HepG2 (cell line): ENCODE results near the gene CRAT. TPM values are rescaled to one million over a fixed set of nuclear protein-coding genes. Genes with fewer than 3 reads are reported as not detected.
A peak's percentile ranks its signal among the peaks of the same experiment; 100 is the strongest.

Source experiments
- ATAC-seq: fragments of 200-7000 bp; cut with Tn5 transposase; 3 replicates; pipeline ENCODE4 v1.9.1; 2020; ENCODE audit warnings: mild to moderate bottlenecking, moderate library complexity
- BruUV-seq: library from RNA; stranded (reverse); fragments of 400-500 nt; replicated peaks from 2 replicates; lab custom pipeline; 2021; lab: Mats Ljungman, UMichigan
- CTCF ChIA-PET: fragments of 300-600 bp; formaldehyde crosslinking; extraction: SDS; loops from one replicate; lab custom pipeline; 2021; ENCODE audit warnings: low total read pairs, inconsistent platforms, low intra/inter-chr PET ratio; lab: Yijun Ruan, JAX
- POLR2A ChIA-PET: fragments of 350-600 bp; sonication (Branson Sonifier 250); formaldehyde crosslinking; loops from one replicate; lab custom pipeline; 2020; ENCODE audit warnings: antibody characterized with exemption, inconsistent platforms; lab: Yijun Ruan, JAX
- DNase-seq: peaks from one replicate; pipeline ENCODE4 v3.0.0-alpha.2; 2015; ENCODE audit warnings: low spot score
- FAIRE-seq: peaks from 3 replicates; lab custom pipeline; 2011; peaks lifted over from hg19 to GRCh38; lab: Jason Lieb, UNC
- H2AFZ ChIP-seq: one replicate; pipeline ENCODE4 v1.6.1; 2011; ENCODE audit warnings: low read length, inconsistent platforms
- H3K27ac ChIP-seq: fragments of 300-600 bp; 3 replicates; pipeline ENCODE4 v1.8.0; 2011; ENCODE audit warnings: mixed run types, mild to moderate bottlenecking, mixed read lengths, low read length, inconsistent platforms; ENCODE audit not compliant: insufficient read depth; ENCODE audit errors: extremely low read length
- H3K27me3 ChIP-seq, 2 experiments: fragments of 200-600 bp in 1 of 2; 2 replicates in 1 of 2; 3 replicates in 1 of 2; pipeline versions ENCODE4 v1.6.0 to v1.8.0; 2011; ENCODE audit warnings: low read length in 2 of 2, mild to moderate bottlenecking in 2 of 2, moderate library complexity in 2 of 2, inconsistent platforms in 1 of 2; ENCODE audit not compliant: insufficient read depth in 2 of 2, control insufficient read depth in 1 of 2
- H3K36me3 ChIP-seq, 2 experiments: fragments of 200-600 bp in 1 of 2; replicated peaks in 1 of 2; 2 replicates in 1 of 2; 3 replicates in 1 of 2; pipeline versions ENCODE4 v1.5.1 to v1.8.0; 2011; ENCODE audit warnings: low read length in 2 of 2, inconsistent platforms in 1 of 2; ENCODE audit not compliant: insufficient read depth in 2 of 2, control insufficient read depth in 1 of 2
- H3K4me1 ChIP-seq: 2 replicates; pipeline ENCODE4 v1.5.1; 2012; ENCODE audit warnings: low read length, inconsistent platforms; ENCODE audit not compliant: insufficient read depth
- H3K4me2 ChIP-seq: 2 replicates; pipeline ENCODE4 v1.6.0; 2011; ENCODE audit warnings: low read depth, low read length, inconsistent platforms
- H3K4me3 ChIP-seq, 3 experiments: fragments of 200-600 bp in 1 of 3; sonication (generic), shearing (Covaris generic) in 1 of 3; replicated peaks in 1 of 3; 2 replicates each; pipeline ENCODE4 v1.5.1; 2011 to 2016; ENCODE audit warnings: low read length in 3 of 3, inconsistent platforms in 2 of 3, low read depth in 2 of 3, mild to moderate bottlenecking in 2 of 3, control low read depth in 1 of 3, mixed read lengths in 1 of 3; ENCODE audit not compliant: insufficient read depth in 1 of 3
- H3K79me2 ChIP-seq: one replicate; pipeline ENCODE4 v1.6.1; 2011; ENCODE audit warnings: low read length, inconsistent platforms; ENCODE audit not compliant: insufficient read depth
- H3K9ac ChIP-seq: 2 replicates; pipeline ENCODE4 v1.6.0; 2011; ENCODE audit warnings: mild to moderate bottlenecking, low read depth, low read length, inconsistent platforms; ENCODE audit not compliant: insufficient read depth
- H3K9me3 ChIP-seq: 2 replicates; pipeline ENCODE4 v1.5.1; 2012; ENCODE audit warnings: mild to moderate bottlenecking, low read length
- H4K20me1 ChIP-seq: 2 replicates; pipeline ENCODE4 v1.6.0; 2011; ENCODE audit warnings: inconsistent platforms, mild to moderate bottlenecking, low read length, moderate library complexity; ENCODE audit not compliant: insufficient read depth
- GATA4 ChIP-seq: sonication (generic); IDR thresholded peaks from 2 replicates; pipeline ENCODE4 v1.6.1; 2016; ENCODE audit warnings: antibody characterized with exemption, low read depth, borderline replicate concordance
- HNRNPLL ChIP-seq: fragments of 200-400 bp; formaldehyde crosslinking; IDR thresholded peaks from 2 replicates; pipeline ENCODE4 v1.6.1; 2017; ENCODE audit warnings: mild to moderate bottlenecking, low read depth, low read length; ENCODE audit not compliant: poor library complexity, severe bottlenecking
- KLF6 ChIP-seq: IDR thresholded peaks from 2 replicates; pipeline ENCODE4 v1.8.0; 2016; ENCODE audit warnings: missing biosample characterization, missing genetic modification reagents
- NPAS2 ChIP-seq: sonication (generic); formaldehyde crosslinking; IDR thresholded peaks from 2 replicates; pipeline ENCODE4 v1.8.0; 2022; ENCODE audit warnings: mild to moderate bottlenecking, missing genetic modification reagents, borderline replicate concordance
- PCBP1 ChIP-seq: fragments of 200-400 bp; formaldehyde crosslinking; IDR thresholded peaks from 2 replicates; pipeline ENCODE4 v1.6.1; 2017; ENCODE audit warnings: mild to moderate bottlenecking, low read depth, low read length, borderline replicate concordance
- POLR2AphosphoS5 ChIP-seq: IDR thresholded peaks from 2 replicates; pipeline ENCODE4 v1.6.1; 2012; ENCODE audit warnings: low read depth, low read length
- POLR2G ChIP-seq: fragments of 200-400 bp; formaldehyde crosslinking; IDR thresholded peaks from 2 replicates; pipeline ENCODE4 v1.6.1; 2018; ENCODE audit warnings: mild to moderate bottlenecking, low read depth, low read length, moderate library complexity
- RBFOX2 ChIP-seq: fragments of 200-400 bp; formaldehyde crosslinking; IDR thresholded peaks from 2 replicates; pipeline ENCODE4 v1.6.1; 2017; ENCODE audit warnings: low read depth, mild to moderate bottlenecking, low read length
- ZNF263 ChIP-seq: sonication (generic); formaldehyde crosslinking; IDR thresholded peaks from 2 replicates; pipeline ENCODE4 v1.4.0; 2020; ENCODE audit warnings: missing genetic modification reagents
- ZNF274 ChIP-seq: sonication (generic); formaldehyde crosslinking; IDR thresholded peaks from 2 replicates; pipeline ENCODE4 v1.5.1; 2020; ENCODE audit warnings: mild to moderate bottlenecking, missing genetic modification reagents
- ZNF572 ChIP-seq: sonication (generic); formaldehyde crosslinking; IDR thresholded peaks from 2 replicates; pipeline ENCODE4 v1.5.1; 2020; ENCODE audit warnings: mild to moderate bottlenecking, missing genetic modification reagents
- ZNF687 ChIP-seq: sonication (generic); formaldehyde crosslinking; IDR thresholded peaks from 2 replicates; pipeline ENCODE4 v1.5.1; 2020; ENCODE audit warnings: mild to moderate bottlenecking, missing genetic modification reagents, moderate library complexity
- ZNF768 ChIP-seq: sonication (generic); formaldehyde crosslinking; IDR thresholded peaks from 2 replicates; pipeline ENCODE4 v1.4.0; 2020; ENCODE audit warnings: missing genetic modification reagents
- ZNF772 ChIP-seq: sonication (generic); formaldehyde crosslinking; IDR thresholded peaks from 2 replicates; pipeline ENCODE4 v1.5.0; 2020; ENCODE audit warnings: mild to moderate bottlenecking, missing genetic modification reagents
- ZSCAN25 ChIP-seq: sonication (generic); formaldehyde crosslinking; IDR thresholded peaks from 2 replicates; pipeline ENCODE4 v1.8.0; 2022; ENCODE audit warnings: mild to moderate bottlenecking, missing genetic modification reagents
- WGBS: methylation state at CpG from one replicate; pipeline ENCODE4 v1.1.6; 2017; ENCODE audit warnings: low lambda C conversion rate; 5-methylcytosine and 5-hydroxymethylcytosine counted together
- in situ Hi-C: cut with HindIII; loops from 2 replicates; pipeline ENCODE4 v1.10.0; 2017; ENCODE audit warnings: low pct_unique_long_range_greater_than_20kb; ENCODE audit not compliant: extremely low pct_ligation_motif_present
- intact Hi-C: fragments of 100-400 bp; cut with micrococcal nuclease; formaldehyde crosslinking; loops from one replicate; pipeline ENCODE4 v1.10.0; 2022; ENCODE audit not compliant: unreplicated experiment
- polyA plus RNA-seq, 8 experiments: library from polyadenylated mRNA; depleted of rRNA in 3 of 8; stranded (reverse) in 7 of 8; unstranded in 1 of 8; fragments of >200 nt; fragmentation: Illumina TruSeq in 4 of 8; extraction: Trizol in 4 of 8; gene quantifications; 2 replicates each; pipeline versions ENCODE4 v1.2.1 to v1.2.3, GENCODE V29; 2011 to 2016; ENCODE audit warnings: low read depth in 4 of 8, missing spikeins in 1 of 8, mixed read lengths in 1 of 8; ENCODE audit not compliant: insufficient read depth in 1 of 8
- total RNA-seq, 5 experiments: library from RNA; depleted of rRNA; stranded (reverse); fragments of >200 nt; fragmentation: Illumina TruSeq; extraction: Trizol; gene quantifications; 2 replicates each; pipeline ENCODE4 v1.2.3, GENCODE V29; 2016; ENCODE audit warnings: low read depth in 1 of 5
- TF ChIP-seq, protein P1 (sequence below): sonication (generic); formaldehyde crosslinking; IDR thresholded peaks from 2 replicates; pipeline ENCODE4 v1.4.0; 2020; ENCODE audit warnings: mild to moderate bottlenecking, missing genetic modification reagents
- TF ChIP-seq, protein P2 (sequence below): IDR thresholded peaks from 2 replicates; pipeline ENCODE4 v1.6.1; 2016; ENCODE audit warnings: missing compliant biosample characterization, missing genetic modification reagents, borderline replicate concordance

CRAT gene
- total and polyA plus RNA-seq, 2 of the 13 experiments (the other 11 are each of a cell fraction or from before 2014, with no cell fraction given) = 26.1 to 26.6 TPM

- H3K36me3 ChIP-seq = peaks cover 11 to 52% of the 10 kb centered on the region in 2 experiments
- WGBS = 44% methylated on average over 5 of the region's 8 CpGs
- H3K4me2 ChIP-seq = peak overlapping the region; percentile 97
- H3K27me3 ChIP-seq = no peaks in the 10 kb centered on the region
- in situ Hi-C loops (loop anchor here (5.0 kb wide), 2 partner anchors 37 to 482 kb away; partner anchors contain the start of genes C9orf50 and IER5L), intact Hi-C loops (loop anchor here (5.0 kb wide), 1 partner anchor 37 kb away; the partner anchor contains the start of gene IER5L)
- CTCF ChIA-PET = interaction anchor here (1.9 to 2.1 kb wide), 2 partner anchors 471 to 484 kb away, joined by 13 to 17 read pairs; no protein-coding TSS in a partner anchor
- peak overlapping the region; percentile 57 to 75 (median 67) for H3K4me3 ChIP-seq
- peak overlapping the region; percentile 96 for H3K9ac ChIP-seq
- peaks cover 6% of the 10 kb centered on the region for H3K79me2 ChIP-seq
- H3K4me1 ChIP-seq = peaks cover 56% of the 10 kb centered on the region
- H3K9me3 ChIP-seq = no peaks in the 10 kb centered on the region
- H4K20me1 ChIP-seq = no peaks in the 10 kb centered on the region
- FAIRE-seq (no peak), DNase-seq (peak; percentile 56), ATAC-seq (peak; percentile 57)
- BruUV-seq = TSS peak; percentile 70
- peak overlapping the region; percentile 98 for H3K27ac ChIP-seq
- POLR2A ChIA-PET = interaction anchor here (0.7 to 3.5 kb wide), 32 partner anchors 9 to 485 kb away, joined by 3 to 55 read pairs (median 6); partner anchors contain the start of genes CRAT, IER5L, NTMT1 and PTPA
- no peak overlapping the region for H2AFZ ChIP-seq
- peak; percentile 19 for TF ChIP-seq HNRNPLL
- peak; percentile 66 for TF ChIP-seq ZNF687 (CRISPR knock-in tag)
- TF ChIP-seq, protein P1, sequence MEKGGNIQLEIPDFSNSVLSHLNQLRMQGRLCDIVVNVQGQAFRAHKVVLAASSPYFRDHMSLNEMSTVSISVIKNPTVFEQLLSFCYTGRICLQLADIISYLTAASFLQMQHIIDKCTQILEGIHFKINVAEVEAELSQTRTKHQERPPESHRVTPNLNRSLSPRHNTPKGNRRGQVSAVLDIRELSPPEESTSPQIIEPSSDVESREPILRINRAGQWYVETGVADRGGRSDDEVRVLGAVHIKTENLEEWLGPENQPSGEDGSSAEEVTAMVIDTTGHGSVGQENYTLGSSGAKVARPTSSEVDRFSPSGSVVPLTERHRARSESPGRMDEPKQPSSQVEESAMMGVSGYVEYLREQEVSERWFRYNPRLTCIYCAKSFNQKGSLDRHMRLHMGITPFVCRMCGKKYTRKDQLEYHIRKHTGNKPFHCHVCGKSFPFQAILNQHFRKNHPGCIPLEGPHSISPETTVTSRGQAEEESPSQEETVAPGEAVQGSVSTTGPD (CRISPR knock-in tag) = no peak
- no peak for TF ChIP-seq ZNF772 (CRISPR knock-in tag)
- 0 out of 2 replicates have a peak, but pooled peaks have one; percentile 2 for TF ChIP-seq KLF6 (CRISPR knock-in tag)
- peak; percentile 45; the same call in 1 of the 2 replicates for TF ChIP-seq ZNF768
- TF ChIP-seq RBFOX2 = peak; percentile 68
- peak; percentile 71 for TF ChIP-seq POLR2G
- peak; percentile 44 for TF ChIP-seq ZNF263
- 0 out of 2 replicates have a peak, but pooled peaks have one; percentile 21 for TF ChIP-seq ZNF572 (CRISPR knock-in tag)
- TF ChIP-seq PCBP1 = peak; percentile 94; the same call in 1 of the 2 replicates
- peak; percentile 73 for TF ChIP-seq ZSCAN25 (CRISPR knock-in tag)
- peak; percentile 42 for TF ChIP-seq POLR2AphosphoS5
- no peak for TF ChIP-seq NPAS2 (CRISPR knock-in tag)
- 0 out of 2 replicates have a peak, but pooled peaks have one; percentile 27 for TF ChIP-seq ZNF274 (CRISPR knock-in tag)
- TF ChIP-seq, protein P2, sequence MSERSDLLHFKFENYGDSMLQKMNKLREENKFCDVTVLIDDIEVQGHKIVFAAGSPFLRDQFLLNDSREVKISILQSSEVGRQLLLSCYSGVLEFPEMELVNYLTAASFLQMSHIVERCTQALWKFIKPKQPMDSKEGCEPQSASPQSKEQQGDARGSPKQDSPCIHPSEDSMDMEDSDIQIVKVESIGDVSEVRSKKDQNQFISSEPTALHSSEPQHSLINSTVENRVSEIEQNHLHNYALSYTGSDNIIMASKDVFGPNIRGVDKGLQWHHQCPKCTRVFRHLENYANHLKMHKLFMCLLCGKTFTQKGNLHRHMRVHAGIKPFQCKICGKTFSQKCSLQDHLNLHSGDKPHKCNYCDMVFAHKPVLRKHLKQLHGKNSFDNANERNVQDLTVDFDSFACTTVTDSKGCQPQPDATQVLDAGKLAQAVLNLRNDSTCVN (CRISPR knock-in tag) = no peak
- peak; percentile 6; the same call in 1 of the 2 replicates for TF ChIP-seq GATA4
These were observed 29.9 kb upstream of the CRAT start for GRCh38 chr9:129140397-129141065.
